ENCODE results near the gene PNMA8C.
"Not testable (repeated sequence)": the region's sequence is repeated elsewhere in the genome, so short reads cannot be mapped to it uniquely, and the experiment has no call there.

PNMA8C gene

GRCh38 chr19:46388311-46389095, 40.2 kb downstream of the PNMA8C start:
- no peak for DNase-seq

DNA sequence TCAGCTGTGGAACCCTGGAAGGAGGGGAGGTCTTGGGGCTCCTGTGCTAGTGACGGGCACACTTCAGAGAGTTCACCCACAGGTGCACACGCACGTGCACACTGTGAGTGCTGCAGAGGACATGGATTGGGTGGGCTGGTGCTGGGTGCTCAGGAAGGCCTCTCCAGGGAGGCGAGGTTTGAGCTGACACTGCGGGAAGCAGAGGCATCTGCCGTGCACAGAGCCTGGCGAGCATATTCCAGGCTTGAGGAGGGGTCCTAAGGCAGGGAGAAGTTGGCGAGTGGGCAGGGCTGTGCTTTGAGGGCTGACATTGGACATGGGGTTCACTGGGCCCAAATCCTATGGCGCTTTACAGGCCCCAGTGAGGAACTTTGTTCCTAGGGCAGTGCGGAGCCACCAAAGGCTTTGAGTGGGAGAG, 41.0 kb downstream of the PNMA8C start:
- no peak for DNase-seq

DNA sequence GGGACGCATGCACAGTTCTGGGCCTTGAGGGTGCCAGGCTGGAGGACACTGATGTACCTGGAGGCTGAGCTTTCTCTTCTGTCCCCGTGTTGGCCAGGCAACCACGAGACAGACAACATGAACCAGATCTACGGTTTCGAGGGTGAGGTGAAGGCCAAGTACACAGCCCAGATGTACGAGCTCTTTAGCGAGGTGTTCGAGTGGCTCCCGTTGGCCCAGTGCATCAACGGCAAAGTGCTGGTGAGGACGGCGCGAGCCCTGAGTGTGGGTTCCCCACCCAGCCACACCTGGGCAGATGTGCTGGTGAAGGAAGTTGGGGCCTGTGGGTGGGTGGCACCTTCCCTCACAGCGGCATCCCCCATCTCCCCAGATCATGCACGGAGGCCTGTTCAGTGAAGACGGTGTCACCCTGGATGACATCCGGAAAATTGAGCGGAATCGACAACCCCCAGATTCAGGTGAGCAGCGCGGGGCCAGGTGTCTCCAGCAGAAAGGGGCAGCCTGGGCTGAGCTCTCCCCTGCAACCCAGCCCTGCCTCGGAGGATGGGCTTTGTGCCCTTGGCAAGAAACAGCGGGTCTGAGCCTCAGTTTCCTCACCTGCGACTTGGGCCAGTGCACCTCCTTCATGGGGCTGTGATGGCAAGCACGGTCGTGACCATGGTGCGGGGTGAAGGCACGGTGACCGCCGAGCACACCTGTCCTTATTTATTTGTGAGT, 41.6 kb downstream of the PNMA8C start:
- no peak for DNase-seq

GRCh38 chr19:46386151-46386550, 42.6 kb downstream of the PNMA8C start:
- DNase-seq = no peak

DNA sequence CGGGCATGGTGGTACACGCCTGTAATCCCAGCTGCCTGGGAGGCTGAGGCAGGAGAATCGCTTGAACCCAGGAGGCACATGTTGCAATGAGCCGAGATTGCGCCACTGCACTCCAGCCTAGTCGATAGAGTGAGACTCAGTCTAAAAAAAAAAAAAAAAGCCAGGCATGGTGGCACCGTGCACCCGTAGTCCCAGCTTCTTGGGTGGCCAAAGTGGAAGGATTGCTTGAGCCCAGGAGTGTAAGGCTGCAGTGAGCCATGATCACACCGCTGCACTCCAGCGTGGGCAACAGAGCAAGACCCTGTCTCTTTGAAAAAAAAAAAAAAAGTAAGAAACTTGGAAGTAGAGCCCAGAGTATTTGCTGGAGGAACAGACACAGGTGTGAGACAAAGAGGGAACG, 43.1 kb downstream of the PNMA8C start:
- DNase-seq = no peak

GRCh38 chr19:46384396-46384795, 44.3 kb downstream of the PNMA8C start:
- no peak for DNase-seq

GRCh38 chr19:46383846-46384245, 44.9 kb downstream of the PNMA8C start:
- DNase-seq = no peak

GRCh38 chr19:46383171-46383815, 45.4 kb downstream of the PNMA8C start:
- DNase-seq = no peak

GRCh38 chr19:46381756-46382345, 46.9 kb downstream of the PNMA8C start:
- DNase-seq = no peak

- no peak for DNase-seq
These were observed 47.4 kb downstream of the PNMA8C start for GRCh38 chr19:46381346-46381745.

DNA sequence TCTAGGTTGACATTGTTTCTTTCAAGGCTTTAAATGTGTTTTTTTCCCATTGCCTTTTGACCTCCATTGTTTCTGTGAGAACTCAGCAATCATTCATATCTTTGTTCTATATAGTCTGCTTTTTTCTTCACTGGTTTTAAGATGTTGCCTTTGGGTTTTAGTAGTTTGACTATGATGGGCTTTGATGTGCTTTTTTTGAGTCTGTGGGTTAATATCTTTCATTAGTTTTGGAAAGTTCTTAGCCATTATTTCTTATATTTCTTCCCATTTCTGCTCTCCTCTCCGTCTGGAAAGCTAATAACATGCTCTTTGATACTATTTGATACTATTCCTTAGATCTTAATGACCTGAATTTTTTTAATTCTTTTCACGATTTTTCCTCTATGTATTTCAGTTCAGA, 48.0 kb downstream of the PNMA8C start:
- DNase-seq = no peak

- no peak for DNase-seq
These were observed 50.5 kb downstream of the PNMA8C start for GRCh38 chr19:46378268-46378667.

DNA sequence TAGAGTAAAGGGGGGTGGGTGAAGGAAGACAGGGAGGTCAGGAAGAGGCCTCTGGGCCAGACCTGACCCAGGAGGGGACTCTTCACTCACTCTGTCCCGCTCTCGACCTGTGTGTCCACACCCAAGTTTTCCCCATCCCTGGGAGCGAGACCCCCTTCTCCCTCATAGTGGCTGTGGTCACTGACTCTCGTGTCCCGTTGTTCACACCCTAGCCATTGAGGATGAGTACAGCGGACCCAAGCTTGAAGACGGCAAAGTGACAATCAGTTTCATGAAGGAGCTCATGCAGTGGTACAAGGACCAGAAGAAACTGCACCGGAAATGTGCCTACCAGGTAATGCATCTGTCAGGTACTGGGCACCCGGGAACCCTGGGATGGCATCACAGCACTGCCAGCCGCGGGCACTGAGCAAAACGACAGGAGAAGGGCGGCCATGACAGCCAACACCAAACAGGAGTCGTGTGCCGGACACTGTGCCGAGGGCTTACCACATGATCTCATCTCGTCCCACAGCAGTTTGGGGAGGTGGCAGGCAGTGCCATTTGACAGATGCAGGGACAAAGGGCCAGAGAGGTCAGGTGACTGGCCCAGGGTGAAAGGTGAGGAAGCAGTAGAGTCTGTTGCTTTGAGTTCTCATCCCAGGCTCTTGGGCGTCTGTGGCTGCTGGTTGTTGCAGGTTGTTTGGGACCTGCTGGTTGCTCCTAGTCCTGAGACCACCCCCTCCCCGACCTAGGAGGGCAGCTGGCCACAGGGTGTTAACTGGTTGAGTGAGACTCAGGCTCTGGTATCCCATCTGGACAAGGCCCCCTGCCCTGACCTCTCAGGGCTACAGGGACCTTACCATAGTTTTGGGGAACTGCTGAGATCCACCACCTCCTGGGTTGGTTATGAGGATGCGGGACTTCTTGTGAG, 52.2 kb downstream of the PNMA8C start:
- no peak for DNase-seq

DNA sequence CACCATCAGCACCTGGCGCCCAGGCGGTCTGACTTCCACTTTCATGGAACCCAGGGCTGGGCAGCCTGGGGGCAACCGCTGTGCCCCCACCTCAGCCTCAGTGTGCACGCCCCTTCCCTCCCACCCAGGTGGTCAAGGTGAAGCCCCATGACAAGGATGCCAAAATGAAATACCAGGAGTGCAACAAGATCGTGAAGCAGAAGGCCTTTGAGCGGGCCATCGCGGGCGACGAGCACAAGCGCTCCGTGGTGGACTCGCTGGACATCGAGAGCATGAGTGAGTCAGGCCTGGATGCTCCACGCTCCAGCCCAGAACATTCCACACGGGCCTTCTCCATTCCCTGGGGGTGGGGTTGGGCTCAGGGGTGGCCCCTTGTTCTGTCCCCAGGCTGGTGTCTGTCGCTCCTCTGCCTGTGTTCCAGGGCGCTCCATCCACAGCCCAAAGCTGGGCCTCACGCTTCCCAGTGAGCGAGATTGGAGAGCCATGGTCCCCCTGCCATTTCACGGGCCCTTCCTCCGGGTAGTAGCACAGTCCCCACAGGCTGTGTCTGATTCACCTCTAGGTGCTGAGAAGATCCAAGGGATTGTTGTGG, 53.2 kb downstream of the PNMA8C start:
- not testable (repeated sequence) for DNase-seq

Data from DMS79 treated with DMSO at 0.1 percent for 48 hours (cell line).